ENCODE data around the gene MT1B.

DNA sequence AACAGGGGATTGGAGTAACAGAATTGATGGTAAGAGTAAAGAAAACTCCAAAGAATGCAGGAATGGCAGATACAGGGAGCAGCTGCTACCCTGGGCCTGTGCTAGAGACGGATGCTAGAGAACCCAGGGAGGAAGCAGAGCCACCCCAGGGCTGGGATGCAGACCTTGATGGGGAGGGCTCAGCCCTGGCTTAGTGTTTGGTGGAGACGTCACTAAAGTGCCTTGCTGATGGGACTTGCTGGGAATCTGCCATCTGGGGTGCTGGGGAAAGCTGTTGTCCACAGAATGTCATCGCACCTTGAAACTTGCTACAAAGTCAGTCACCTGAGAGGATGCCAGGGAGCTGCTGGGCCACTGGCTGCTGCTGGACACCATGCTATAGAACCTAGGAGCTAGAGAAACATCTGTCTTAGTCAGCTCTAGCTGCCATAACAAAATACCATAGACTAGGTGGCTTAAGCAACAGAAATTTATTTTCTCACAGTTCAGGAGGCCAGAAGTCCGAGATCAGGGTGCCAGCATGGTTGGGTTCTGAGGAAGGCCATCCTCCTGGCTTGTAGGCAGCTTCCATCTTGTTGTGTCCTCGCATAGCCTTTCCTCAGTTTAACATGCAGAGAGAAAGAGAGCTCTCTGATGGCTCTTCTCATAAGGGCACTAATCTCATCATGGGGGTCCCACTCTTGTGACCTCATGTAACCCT is 45.9 kb downstream of the MT1B start:
- no peak for TF ChIP-seq HNF1A (IDR thresholded peaks at IDR 0.05; ENCODE audit: low read depth)
- TF ChIP-seq HNF1A (CRISPR knock-in tag; IDR thresholded peaks at IDR 0.05; ENCODE audit: borderline replicate concordance) = no peak
- no peak for TF ChIP-seq ZNF274 (CRISPR knock-in tag; IDR thresholded peaks at IDR 0.05)
- TF ChIP-seq MAFF (IDR thresholded peaks at IDR 0.05; ENCODE audit: low read depth, low read length) = no peak
- TF ChIP-seq CTCF (CRISPR knock-in tag; IDR thresholded peaks at IDR 0.05) = no peak
- no peak for TF ChIP-seq BCL6 (CRISPR knock-in tag; IDR thresholded peaks at IDR 0.05)
